ENCODE measurements around the gene GUCD1. TPM values are rescaled to one million over a fixed set of nuclear protein-coding genes. Genes with fewer than 3 reads are reported as not detected.

The GUCD1 gene
- total and polyA plus RNA-seq, 2 of the 13 experiments (the other 11 are each of a cell fraction or from before 2014, with no cell fraction given) = 128 to 245 TPM

GRCh38 chr22:24550028-24550901, 4.7 kb downstream of the GUCD1 start (continued):
- TF ChIP-seq POLR2AphosphoS2 (IDR thresholded peaks at IDR 0.05; ENCODE audit: low read depth, low read length) (peak; percentile 72; the same call in 1 of the 2 replicates), TOE1 (CRISPR knock-in tag; IDR thresholded peaks at IDR 0.05) (no peak), ZBTB46 (CRISPR knock-in tag; IDR thresholded peaks at IDR 0.05; ENCODE audit: borderline replicate concordance) (no peak), ARHGAP35 (CRISPR knock-in tag; IDR thresholded peaks at IDR 0.05; ENCODE audit: borderline replicate concordance) (no peak), ZNF430 (CRISPR knock-in tag; IDR thresholded peaks at IDR 0.05) (peak; percentile 97), KDM4B (CRISPR knock-in tag; IDR thresholded peaks at IDR 0.05) (0 out of 2 replicates have a peak, but pooled peaks have one; percentile 32), DPF2 (CRISPR knock-in tag; IDR thresholded peaks at IDR 0.05; ENCODE audit: borderline replicate concordance, low read depth) (peak; percentile 20; the same call in 1 of the 2 replicates), FOXA1 (IDR thresholded peaks at IDR 0.05) (peak; percentile 63), FOXA1 (CRISPR knock-in tag; IDR thresholded peaks at IDR 0.05) (peak; percentile 83), ZNF550 (CRISPR knock-in tag; IDR thresholded peaks at IDR 0.05; ENCODE audit: borderline replicate concordance) (0 out of 2 replicates have a peak, but pooled peaks have one; percentile 19), TARDBP (CRISPR knock-in tag; IDR thresholded peaks at IDR 0.05) (peak; percentile 92), ZNF180 (CRISPR knock-in tag; IDR thresholded peaks at IDR 0.05; ENCODE audit: borderline replicate concordance, low read depth) (no peak), KLF16 (CRISPR knock-in tag; IDR thresholded peaks at IDR 0.05) (peak in 1 of 2 experiments; percentile 80; a peak in 1 of 4 replicates), ZSCAN25 (CRISPR knock-in tag; IDR thresholded peaks at IDR 0.05) (no peak; the same call in 1 of the 2 replicates), NR0B2 (CRISPR knock-in tag; IDR thresholded peaks at IDR 0.05) (peak; percentile 88), MAZ (IDR thresholded peaks at IDR 0.05; ENCODE audit: borderline replicate concordance, low read depth, low read length) (peak; percentile 79; the same call in 1 of the 2 replicates), MAZ (CRISPR knock-in tag; IDR thresholded peaks at IDR 0.05; ENCODE audit: low read depth) (no peak; the same call in none of the 2 replicates), SMYD3 (CRISPR knock-in tag; IDR thresholded peaks at IDR 0.05) (peak; percentile 98; the same call in 1 of the 2 replicates), E2F1 (CRISPR knock-in tag; IDR thresholded peaks at IDR 0.05) (no peak), ZNF33B (CRISPR knock-in tag; IDR thresholded peaks at IDR 0.05) (peak; percentile 73; the same call in 1 of the 2 replicates), ZNF292 (CRISPR knock-in tag; IDR thresholded peaks at IDR 0.05; ENCODE audit: borderline replicate concordance, low read depth) (peak; percentile 75; the same call in 1 of the 2 replicates), HMG20A (CRISPR knock-in tag; IDR thresholded peaks at IDR 0.05; ENCODE audit: borderline replicate concordance) (peak; percentile 64; the same call in 1 of the 2 replicates), ZFYVE20 (CRISPR knock-in tag; IDR thresholded peaks at IDR 0.05; ENCODE audit: borderline replicate concordance, low read depth) (no peak), ZNF781 (CRISPR knock-in tag; IDR thresholded peaks at IDR 0.05; ENCODE audit: borderline replicate concordance, not compliant biosample characterization) (peak; percentile 51), IKZF4 (CRISPR knock-in tag; IDR thresholded peaks at IDR 0.05; ENCODE audit: borderline replicate concordance, low read depth, not compliant biosample characterization) (peak; percentile 4), ZFP36 (IDR thresholded peaks at IDR 0.05; ENCODE audit: borderline replicate concordance, low read depth, low read length, partially characterized antibody) (no peak)
